HG03039 (cell line): ENCODE measurements around the gene GAS2L3.
A peak's percentile ranks its signal among the peaks of the same experiment; 100 is the strongest.

Experiments used
- ATAC-seq: cut with Tn5 transposase; IDR thresholded peaks from one replicate; pipeline ENCODE4 v1.9.1; 2021; ENCODE audit warnings: mild to moderate bottlenecking, moderate library complexity; ENCODE audit not compliant: unreplicated experiment

GAS2L3 gene

GRCh38 chr12:100656856-100657255 lies 83.4 kb downstream of the GAS2L3 start:
- ATAC-seq: no peak

GRCh38 chr12:100661300-100661951 lies 87.9 kb downstream of the GAS2L3 start:
- peak; percentile 58 for ATAC-seq

GRCh38 chr12:100666588-100666987 lies 93.1 kb downstream of the GAS2L3 start:
- no peak for ATAC-seq

GRCh38 chr12:100668945-100669536 lies 95.6 kb downstream of the GAS2L3 start:
- peak; percentile 62 for ATAC-seq

GRCh38 chr12:100669922-100670321 lies 96.4 kb downstream of the GAS2L3 start:
- no peak for ATAC-seq

GRCh38 chr12:100671396-100672074 lies 98.1 kb downstream of the GAS2L3 start:
- no peak for ATAC-seq

GRCh38 chr12:100672075-100672592 lies 98.7 kb downstream of the GAS2L3 start:
- peak; percentile 59 for ATAC-seq

GRCh38 chr12:100674036-100674888 lies 100.8 kb downstream of the GAS2L3 start:
- ATAC-seq: no peak
